Suprapubic skin (tissue), 4 donors: ENCODE data around the gene MRAS.

ENCODE experiments used
- EP300 ChIP-seq: sonication (generic); formaldehyde crosslinking; IDR thresholded peaks from one replicate; pipeline ENCODE4 v1.6.1; 2017; ENCODE audit warnings: antibody characterized with exemption
- POLR2A ChIP-seq, 2 donors: fragments of 450-650 bp; IDR thresholded peaks; one replicate each; pipeline ENCODE4 v1.6.1; 2017; ENCODE audit warnings: antibody characterized with exemption in 2 of 2, mild to moderate bottlenecking in 2 of 2, moderate library complexity in 2 of 2
- POLR2AphosphoS5 ChIP-seq, 3 donors: sonication (generic); formaldehyde crosslinking; IDR thresholded peaks; one replicate each; pipeline ENCODE4 v1.6.1; 2017; ENCODE audit warnings: antibody characterized with exemption in 3 of 3
- TF ChIP-seq, protein P1 (sequence below), 2 donors: fragments of 200-600 bp in 1 of 2; fragments of 450-650 bp in 1 of 2; sonication (generic) in 1 of 2; IDR thresholded peaks; one replicate each; pipeline ENCODE4 v1.5.1; 2016 to 2019; ENCODE audit warnings: antibody characterized with exemption in 2 of 2, mild to moderate bottlenecking in 1 of 2, moderate library complexity in 1 of 2

DNA sequence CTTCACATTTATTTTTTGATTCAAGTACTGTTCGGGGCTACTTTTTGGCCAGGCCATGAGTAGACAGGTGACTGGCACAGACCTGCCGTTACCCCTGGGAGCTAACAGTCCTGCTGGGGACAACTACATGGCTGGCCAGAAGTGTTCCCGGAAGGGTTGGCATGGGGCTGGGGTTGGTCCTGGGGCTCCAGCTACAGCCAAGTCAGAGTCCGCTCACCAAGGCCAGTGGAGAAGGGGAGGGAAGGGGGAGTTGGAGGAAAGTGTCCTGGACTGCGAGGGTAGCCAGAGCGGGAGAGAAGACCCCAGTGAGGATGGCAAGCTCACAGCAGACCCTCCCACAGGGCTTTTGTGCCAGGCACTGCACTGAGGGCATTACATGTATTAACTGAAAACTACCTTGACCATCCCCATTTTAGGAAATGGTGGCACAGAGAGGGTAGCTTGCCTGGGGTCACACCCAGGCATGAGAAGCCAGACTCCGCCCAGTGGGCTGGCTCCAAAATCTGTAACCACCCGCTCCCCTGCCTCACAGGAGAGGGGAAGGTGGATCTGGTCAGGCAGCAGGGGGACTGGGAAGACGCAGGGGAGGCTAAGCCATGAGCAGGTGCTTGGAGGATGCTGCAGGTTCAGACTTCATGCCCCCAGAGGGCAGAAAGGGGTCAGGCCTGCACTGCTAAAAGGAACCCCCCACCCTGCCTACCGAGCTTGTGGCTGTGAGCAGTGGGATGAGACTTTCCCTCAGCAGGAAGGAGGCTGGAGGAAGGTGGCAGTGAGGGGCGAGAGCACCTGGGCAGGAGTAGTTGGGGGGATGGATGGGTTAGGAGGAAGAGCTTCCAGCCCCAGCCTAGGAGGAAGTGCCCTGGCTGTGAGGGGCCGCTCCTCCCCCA, 47.7 kb downstream of the MRAS start:
- TF ChIP-seq EP300, result no peak
- TF ChIP-seq, protein P1, sequence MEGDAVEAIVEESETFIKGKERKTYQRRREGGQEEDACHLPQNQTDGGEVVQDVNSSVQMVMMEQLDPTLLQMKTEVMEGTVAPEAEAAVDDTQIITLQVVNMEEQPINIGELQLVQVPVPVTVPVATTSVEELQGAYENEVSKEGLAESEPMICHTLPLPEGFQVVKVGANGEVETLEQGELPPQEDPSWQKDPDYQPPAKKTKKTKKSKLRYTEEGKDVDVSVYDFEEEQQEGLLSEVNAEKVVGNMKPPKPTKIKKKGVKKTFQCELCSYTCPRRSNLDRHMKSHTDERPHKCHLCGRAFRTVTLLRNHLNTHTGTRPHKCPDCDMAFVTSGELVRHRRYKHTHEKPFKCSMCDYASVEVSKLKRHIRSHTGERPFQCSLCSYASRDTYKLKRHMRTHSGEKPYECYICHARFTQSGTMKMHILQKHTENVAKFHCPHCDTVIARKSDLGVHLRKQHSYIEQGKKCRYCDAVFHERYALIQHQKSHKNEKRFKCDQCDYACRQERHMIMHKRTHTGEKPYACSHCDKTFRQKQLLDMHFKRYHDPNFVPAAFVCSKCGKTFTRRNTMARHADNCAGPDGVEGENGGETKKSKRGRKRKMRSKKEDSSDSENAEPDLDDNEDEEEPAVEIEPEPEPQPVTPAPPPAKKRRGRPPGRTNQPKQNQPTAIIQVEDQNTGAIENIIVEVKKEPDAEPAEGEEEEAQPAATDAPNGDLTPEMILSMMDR (IDR thresholded peaks at IDR 0.05), result no peak
- TF ChIP-seq POLR2A (IDR thresholded peaks at IDR 0.05), result no peak
- no peak for TF ChIP-seq POLR2AphosphoS5 (IDR thresholded peaks at IDR 0.05)
